GM19023 (cell line): Measurements from ENCODE around the gene TMEM87A.

ENCODE experiments used
- ATAC-seq: cut with Tn5 transposase; IDR thresholded peaks from one replicate; pipeline ENCODE4 v1.9.1; 2021; ENCODE audit warnings: mild to moderate bottlenecking, moderate library complexity; ENCODE audit not compliant: unreplicated experiment

TMEM87A gene

DNA sequence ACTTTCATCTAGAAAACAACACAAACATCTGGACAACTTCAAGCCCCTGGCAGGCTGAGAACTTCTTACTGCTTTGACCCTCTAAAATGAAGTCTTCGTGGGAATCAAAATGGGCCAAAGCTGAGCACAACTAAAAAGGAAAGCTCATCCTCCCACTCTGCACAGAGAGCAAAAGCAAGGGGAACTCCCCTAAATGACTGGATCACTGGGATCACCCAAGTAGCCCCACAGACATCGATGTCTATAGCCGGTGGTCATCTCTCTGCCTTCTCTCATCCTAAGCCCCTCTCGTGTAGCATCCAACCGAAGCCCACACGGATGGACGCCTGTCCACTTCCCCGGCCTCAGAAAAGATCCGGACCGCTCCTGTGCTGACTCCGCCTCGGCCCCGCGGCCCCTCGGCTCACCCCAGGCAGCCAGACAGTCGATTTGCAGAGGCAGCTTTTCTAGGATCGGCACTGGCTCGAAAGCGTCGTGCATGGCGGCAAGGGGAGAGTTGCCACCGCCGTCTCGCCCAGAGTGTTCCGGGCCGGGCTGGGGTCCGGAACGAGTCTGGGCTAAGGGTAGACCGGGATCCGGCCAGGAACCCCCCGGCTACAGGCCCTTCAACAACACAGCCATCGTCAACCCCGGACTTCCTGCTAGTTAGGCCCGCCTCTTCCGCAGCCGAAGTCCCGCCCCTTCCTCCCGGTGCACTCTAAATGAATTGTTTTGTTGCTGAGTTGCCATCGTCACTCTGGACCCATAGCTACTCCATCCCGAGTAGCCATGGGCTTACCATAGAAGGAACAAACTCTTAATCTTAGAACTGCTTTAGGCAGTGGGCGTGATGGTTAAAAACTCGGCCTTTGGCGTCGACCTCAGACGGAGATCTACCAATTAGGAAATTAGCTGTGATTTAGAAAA, 65.3 kb downstream of the TMEM87A start, which contains the start of gene VPS39:
Gene VPS39 (minus strand): TSS at position 631 of the 906 bp plus-strand sequence. CDS start 151 bp downstream, at position 480.
- peak; percentile 95 for ATAC-seq

DNA sequence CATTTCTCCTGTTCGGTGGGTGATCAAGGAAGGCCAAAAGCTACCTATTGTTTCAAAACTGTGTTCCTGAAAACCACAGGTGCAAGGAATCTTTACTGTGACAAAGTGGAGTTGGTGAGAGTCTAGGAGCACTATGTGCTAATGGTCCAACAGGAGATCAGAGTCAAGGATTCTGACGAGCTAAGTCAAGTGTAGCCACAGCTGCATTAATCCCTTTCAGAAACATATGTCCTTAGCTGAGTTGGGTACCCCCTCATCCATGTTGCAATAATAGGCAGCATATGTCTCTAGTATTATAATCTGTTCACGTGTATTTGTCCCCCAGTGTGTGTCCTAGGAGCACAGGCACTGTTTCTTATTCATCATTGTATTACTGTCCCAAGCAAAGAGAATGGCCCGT, 66.8 kb downstream of the TMEM87A start:
- no peak for ATAC-seq

DNA sequence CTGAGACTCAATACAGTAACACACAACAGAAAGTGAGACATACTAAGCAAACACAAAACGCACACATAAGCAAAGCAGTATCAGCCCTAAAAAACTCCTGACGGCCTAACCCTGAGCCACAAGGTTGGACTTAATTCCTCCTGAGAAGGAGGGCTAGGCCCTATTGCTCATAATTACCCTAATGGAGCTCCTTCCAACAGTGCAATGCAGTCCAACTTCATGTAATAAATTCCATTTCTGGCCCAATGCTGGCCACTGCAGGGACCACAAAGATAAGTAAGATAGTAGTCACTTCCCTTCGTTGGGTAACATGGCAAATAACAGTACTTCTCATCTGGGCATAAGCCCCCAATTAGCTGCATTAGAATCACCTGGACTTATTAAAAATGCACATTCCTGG, 69.3 kb downstream of the TMEM87A start:
- no peak for ATAC-seq

DNA sequence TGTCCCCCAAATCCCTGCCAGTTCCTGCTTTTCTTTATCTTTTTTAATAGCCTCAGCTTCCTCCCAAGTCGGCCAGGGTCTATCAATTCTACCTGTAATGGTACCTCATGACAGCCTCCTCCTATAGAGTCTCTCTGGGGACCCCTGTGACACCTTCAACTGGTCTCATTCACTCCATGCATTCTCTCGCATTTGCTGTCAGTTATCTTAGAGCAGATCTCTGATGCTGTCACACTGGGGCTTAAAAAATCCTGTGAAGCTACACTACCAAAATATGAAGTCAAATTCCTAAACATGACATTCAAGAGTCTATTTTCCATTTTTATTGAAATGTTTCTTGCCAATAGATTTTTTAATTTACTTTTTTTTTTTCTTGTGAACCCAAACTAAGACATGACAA, 70.6 kb downstream of the TMEM87A start:
- no peak for ATAC-seq

DNA sequence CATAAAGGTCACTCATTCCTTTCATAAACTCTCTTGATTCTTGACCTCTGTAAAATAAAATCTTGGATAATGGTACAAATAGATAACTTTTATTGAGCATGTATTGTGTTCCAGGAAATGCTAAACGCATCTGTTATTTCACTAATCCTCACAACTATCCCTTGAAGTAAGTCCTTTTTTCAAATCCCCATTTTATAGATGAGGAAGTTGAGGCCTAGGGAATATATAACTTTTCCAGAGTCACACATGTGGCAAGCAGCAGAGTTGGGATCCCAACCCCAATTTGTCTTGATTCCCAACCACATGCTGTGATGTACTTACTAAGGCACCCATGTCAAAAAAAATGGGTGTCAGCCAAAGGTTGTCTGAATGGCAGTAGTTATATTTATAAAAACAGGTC, 71.4 kb downstream of the TMEM87A start:
- no peak for ATAC-seq

DNA sequence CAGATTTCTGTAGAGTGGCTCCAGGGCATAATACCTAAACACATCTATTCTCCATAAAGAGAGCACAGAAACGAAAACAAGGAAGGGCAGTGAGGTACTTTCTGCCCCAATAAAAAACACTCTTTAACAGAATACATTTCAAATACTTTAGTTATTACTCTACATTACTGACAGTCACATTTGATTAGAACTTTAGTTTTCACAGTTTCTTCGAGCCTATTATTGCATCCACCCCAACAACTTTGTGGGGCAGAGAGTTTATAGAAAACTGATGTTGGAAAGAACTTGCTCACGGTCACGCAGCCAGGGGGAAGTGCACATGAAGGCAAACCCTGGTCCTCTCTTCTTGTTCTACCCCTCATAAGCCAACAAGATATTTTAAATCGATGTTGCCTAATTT, 74.1 kb downstream of the TMEM87A start:
- no peak for ATAC-seq

DNA sequence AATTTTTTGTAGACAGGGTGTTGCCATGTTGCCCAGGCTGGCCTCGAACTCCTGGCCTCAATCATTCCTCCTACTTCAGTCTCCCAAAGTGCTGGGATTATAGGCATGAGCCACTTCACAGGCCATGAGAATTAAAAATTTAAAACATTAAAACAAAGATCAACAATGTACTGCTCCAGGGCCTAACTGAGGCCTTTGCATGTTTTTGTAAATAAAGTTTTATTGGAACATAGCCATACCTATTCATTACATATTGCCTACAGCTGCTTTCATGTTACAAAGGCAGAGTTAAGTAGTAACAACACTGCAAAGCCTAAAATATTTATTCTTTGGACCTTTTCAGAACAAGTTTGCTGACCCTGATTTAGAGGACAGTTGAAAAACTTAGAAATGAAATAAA, 74.7 kb downstream of the TMEM87A start:
- ATAC-seq, result no peak

DNA sequence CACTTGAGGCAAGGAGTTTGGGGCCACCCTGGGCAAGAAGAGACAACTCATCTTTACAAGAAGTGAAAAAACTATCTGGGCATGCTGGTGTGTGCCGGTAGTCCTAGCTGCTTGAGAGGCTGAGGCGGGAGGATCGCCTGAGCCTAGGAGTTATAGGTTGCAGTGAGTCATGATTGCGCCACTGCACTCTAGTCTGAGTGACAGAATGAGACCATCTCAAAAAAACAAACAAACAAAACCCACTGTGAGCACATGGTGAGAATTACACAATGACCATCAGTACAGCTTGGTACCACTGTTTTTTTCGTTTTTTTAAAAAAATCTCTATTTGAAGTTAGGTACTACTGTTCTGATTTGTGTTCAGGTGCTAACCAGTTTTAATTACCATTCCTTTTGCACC, 78.7 kb downstream of the TMEM87A start:
- no peak for ATAC-seq

DNA sequence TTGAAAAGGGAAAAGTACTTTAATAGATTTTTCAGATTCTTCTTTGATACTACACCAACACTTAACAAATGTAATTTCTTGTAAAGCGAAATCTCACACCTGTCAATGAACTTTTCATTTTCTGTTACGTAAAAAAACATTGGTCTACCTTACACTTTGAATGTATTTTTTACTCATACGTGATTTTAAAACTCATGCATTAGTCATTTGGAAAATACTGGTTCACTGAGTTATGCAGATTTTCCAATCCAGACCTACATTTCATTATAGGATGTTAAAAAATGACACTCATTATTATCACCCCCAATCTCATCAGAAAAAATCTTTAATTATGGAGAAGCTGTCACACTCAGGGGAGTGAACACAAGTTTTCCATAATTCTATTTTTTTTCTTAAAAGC, 79.8 kb downstream of the TMEM87A start:
- no peak for ATAC-seq

DNA sequence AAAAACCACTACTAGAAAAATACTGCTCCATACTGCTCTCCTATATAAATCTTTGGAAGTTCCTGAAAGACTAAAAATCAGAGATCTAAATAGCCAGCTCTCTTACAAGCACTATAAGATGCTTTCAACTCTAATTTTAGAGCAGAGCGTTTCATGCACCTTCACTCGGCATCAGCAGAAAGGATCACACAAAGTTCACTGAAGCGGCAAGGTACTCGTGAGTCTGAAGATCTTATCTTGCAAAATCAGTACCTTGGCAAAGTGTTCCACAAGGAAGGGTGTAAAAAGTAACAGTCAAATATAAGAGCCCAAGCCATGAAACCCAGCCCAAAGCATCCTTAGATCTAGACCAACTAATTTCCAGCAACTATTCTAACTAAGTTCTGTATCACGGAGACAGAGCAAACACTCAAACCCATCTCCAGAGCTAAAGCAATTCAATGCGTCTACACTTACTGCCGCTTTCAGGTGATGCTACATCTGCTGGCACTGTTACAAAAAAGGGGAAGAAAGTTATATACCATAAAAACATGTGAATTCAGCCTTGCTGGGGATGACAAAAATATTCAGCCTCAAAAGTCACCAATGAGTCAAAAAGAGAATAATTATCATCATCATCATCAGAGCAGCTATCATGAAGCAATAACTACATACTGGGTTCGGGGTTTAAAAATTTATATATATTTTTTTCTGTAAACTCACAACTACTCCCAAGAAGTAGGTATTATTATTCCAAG, 81.5 kb downstream of the TMEM87A start:
- no peak for ATAC-seq

DNA sequence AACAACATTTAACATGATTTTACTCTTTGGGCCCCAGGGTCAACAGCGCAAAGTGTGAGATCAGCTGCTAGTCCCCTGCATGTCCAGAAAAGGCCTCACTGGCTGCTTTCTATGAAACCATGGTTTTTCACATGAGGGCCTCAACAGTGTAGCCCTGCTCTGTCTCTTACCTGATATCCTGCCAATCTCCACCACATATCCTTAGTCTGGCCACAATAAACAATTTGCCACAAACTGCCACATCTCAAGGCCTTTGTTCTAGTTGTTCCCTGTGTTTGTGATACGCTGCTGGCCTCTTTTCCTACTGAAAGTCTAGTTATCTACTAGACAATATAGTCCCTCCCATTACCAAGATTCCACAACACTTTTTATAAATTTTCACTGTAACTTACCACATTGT, 82.9 kb downstream of the TMEM87A start:
- ATAC-seq, result no peak

DNA sequence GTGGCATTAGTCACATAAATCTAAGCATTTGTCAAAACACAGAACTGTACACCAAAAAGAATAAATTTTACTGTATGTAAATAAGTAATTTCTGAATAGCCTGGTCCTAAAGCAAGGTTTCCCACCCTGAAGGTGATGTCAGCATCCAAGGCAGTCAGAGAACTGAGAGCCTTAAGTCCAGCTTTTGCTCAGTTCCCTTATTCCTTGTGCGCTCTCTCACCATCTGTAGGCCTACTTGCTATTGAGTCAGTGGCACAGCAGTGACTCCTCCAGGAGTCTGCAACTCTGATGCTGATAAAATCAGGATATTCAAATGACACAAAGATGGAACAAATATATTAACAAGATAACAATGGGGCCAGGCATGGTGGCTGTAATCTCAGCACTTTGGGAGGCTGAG, 87.4 kb downstream of the TMEM87A start:
- ATAC-seq, result no peak

DNA sequence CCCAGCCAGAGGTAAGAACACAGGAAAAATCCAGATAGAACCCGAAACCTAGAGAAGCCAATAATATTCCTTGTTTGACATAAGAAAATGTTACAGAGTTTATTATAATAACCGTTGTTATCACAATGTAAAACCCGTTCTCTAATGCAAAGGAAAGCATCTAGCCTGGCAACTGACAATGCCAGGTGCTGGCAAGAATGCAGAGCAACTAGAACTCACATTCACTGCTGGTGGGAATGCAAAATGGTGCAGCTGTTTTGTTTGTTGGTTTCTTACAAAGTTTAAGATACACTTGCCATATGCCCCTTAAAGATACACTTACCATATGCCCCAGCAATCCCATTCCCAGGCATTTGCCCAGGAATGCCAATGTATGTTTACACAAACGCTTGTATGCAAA, 88.5 kb downstream of the TMEM87A start:
- no peak for ATAC-seq

DNA sequence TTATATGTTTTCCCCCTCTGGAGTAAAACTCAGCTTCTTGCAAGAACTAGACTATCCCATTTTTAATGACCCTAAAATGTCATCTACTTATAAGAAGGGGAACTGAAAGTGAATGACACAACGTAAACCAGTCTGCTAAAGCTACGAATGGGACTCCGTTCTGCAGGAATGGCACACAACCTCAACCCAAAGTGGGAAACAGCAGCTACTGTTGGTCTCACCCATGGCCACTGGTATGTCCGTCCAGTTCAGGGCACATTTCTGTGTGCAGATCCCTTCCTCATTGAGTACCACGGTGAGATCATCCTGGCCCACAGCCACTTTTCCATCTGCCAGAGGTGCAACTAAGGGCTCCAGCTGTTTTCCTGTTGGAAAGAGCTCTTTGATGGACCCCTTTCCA, 88.9 kb downstream of the TMEM87A start:
- ATAC-seq, result no peak

DNA sequence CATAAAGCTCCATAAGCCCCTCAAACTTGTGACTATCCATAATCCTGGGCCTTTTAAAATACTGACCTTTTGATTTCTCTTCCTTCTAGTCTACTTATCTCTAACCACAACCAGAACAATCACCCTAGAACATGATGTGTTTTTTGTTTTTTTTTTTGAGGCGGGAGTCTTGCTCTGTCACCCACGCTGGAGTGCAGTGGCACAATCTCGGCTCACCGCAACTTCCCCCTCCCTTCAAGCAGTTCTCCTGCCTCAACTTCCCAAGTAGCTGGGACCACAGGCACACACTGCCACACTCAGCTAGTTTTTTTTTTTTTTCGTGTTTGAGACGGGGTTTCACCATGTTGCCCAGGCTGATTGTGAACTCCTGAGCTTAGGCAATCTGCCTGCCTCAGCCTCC, 90.3 kb downstream of the TMEM87A start:
- no peak for ATAC-seq

DNA sequence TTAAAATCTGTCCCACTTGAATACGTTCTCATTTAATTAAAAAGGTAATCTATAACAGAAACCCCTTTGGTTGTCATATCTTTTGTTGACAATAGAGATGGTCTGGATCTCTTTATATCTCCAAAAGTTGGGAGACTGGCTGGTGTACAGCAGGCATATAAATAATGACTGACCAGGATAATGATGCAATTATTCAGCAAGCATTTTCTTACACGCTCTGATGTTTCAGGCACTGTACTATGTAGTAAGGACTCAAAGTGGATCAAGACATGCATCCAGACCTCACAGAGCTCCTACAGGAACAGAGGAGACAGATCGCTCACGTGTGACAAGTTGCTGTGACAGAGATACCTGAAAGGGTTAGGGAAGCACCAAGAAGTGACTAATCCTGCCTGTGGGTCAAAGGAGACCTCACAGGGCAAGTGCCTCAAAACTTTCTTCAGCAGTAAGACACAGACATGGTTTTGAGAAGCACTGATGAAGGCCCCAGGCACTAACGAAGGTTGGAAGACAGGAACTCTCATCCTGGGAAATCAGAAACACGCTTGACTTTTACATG, 90.8 kb downstream of the TMEM87A start:
- no peak for ATAC-seq

DNA sequence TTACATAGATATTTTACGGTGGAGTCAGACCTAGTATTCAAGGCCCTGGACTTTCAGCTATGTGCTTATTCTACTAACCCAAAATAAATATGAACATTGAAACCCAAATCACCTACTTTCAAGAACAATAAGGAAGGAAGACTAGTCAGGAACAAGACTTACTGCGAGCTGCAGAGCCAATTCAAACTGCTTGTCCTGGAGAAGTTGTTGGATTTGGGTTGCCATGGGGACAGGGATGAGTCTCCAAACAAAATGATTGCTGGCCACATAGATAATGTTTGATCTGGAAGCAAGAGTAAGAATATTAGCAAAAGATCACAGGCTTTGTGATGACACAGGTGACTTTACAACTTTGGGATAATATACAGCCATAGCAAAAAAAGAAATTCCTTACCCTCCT, 95.2 kb downstream of the TMEM87A start:
- no peak for ATAC-seq

DNA sequence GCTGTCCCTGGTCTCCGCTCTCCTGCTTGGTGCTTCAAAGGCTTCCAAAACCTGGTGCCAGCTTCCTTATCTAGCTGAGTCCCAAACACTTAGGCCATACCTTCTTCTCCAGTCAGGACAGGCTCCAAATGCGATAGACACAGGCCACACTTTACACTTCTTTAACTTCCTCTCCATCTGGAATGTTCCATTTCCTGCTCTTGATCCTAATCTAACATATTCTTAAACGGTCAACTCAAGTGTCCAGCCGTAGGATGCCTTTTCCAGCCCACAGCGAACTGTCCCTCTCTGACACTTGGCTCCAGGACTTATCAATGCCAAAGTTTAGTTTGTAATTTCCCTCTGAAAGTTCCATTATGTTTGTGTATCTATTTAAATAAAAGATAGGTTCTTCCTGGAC, 97.6 kb downstream of the TMEM87A start:
- ATAC-seq, result no peak

DNA sequence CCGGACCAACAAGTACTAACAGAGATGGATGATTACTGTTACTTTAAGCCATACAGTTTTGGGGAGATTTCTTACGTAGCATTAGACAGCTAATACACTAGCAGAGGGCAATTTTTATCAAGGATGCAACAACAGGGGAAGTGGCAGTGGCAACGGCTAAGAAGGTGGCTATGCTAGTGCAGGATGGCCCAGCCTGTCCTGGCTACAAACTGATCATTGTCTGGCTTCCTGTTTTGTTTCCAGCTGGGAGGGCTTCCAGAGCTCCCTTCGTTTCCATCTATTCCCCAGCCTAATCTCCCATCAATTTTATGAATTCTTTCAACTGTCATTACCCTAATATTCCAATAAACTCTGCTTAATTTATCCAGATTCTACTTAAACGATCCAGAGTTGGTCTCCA, 100.8 kb downstream of the TMEM87A start:
- no peak for ATAC-seq

DNA sequence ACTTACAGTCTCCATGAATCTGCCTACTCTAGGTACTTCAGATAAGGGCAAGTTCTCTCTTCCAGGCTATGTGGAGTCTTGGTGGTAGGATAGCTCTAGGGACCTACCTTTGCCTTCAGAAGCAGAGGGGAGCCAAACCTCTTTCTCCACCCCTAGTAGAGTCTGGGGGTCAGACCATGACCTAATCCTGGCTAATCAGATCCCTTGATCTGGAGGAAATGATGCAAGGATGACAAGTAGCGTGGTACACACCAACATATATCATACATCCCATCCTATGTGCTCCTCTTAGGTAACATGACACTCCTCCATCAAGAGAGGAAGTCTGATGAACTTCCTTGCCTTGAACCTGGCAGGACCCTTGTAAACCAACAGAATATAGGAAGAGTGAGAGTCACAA, 101.4 kb downstream of the TMEM87A start:
- no peak for ATAC-seq

DNA sequence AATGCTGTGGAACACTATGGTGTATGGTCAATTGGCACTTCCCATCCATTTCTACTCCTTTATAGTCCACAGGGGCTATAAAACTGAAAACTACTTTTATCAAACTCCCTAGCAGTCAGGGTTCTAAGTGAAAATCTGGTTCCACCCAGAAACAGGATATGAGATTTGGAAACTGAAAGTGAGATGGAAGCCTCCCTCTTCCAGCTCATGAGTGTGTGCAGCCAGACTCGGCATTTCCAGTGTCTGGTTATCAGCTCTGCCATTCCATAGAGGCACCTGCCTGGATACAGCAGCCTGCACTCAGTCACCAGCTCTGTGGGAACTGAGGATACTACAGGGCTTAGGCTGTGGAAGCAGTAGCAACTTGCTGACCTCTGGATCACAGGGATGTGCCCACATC, 102.1 kb downstream of the TMEM87A start:
- ATAC-seq, result no peak
